GM18873 (cell line): ENCODE results near the gene CCNY.

Experiments
- ATAC-seq: cut with Tn5 transposase; IDR thresholded peaks from one replicate; pipeline ENCODE4 v1.9.1; 2021; ENCODE audit warnings: mild to moderate bottlenecking, moderate library complexity, moderate number of reproducible peaks; ENCODE audit not compliant: unreplicated experiment, low FRiP score

The CCNY gene

GRCh38 chr10:35569836-35570235, 233.5 kb downstream of the CCNY start:
- no peak for ATAC-seq

- no peak for ATAC-seq
Observed at GRCh38 chr10:35570397-35570796, 234.1 kb downstream of the CCNY start.

DNA sequence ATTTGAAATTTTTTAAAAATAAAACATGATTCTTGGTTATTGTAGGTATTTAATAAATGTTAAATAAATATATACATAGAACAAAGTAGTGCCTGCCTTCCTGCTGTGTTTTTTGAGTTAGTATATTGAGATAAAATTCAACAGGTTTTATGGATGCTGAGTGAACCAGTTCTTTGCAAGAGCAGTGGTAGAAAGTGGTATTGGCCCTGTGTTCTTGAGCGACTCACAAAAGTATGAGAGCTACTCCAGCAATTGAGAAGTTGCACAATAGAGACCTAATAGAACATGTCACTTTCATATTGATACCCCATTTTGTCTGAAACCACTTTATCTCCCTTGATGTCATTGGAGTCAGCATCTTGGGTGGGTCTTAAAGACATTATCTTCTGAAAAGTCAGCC, 236.3 kb downstream of the CCNY start:
- ATAC-seq = no peak

GRCh38 chr10:35573796-35574195, 237.5 kb downstream of the CCNY start:
- ATAC-seq = no peak

GRCh38 chr10:35574924-35575352, 238.6 kb downstream of the CCNY start:
- ATAC-seq = no peak

- no peak for ATAC-seq
Observed at GRCh38 chr10:35575640-35576039, 239.3 kb downstream of the CCNY start.

GRCh38 chr10:35576730-35577129, 240.4 kb downstream of the CCNY start:
- no peak for ATAC-seq

DNA sequence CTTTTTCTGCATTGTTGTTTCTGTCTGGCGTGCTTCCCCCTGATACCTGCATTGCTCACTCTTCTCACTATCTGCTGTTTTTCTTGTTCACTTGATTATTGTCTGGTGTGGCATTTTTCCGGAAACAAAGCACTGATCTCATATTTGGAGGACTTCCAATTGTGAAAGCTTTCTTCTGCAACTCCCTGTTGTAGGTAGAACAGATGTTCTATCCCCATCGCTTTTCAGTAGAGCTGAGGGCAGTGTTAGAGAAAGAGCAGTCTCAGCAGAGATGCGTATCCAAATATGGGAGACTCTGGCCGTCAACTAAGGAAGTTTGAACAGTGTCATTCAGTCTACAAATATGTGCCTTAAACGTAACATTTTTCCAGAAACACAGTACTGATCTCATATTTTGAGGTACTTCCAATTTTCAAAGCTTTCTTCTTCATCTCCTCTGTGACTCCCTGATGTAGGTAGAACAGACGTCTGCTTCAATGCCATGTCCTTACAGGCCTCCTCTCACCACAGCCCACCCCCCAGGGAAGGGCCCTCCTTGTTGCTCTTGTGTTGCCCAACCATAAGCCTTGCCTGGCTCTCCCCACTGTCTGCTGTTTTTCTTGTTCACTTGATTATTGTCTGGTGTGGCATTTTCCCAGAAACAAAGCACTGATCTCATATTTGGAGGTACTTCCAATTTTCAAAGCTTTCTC, 241.8 kb downstream of the CCNY start:
- ATAC-seq = no peak

- ATAC-seq = no peak
Observed at GRCh38 chr10:35578618-35578956, 242.3 kb downstream of the CCNY start.

DNA sequence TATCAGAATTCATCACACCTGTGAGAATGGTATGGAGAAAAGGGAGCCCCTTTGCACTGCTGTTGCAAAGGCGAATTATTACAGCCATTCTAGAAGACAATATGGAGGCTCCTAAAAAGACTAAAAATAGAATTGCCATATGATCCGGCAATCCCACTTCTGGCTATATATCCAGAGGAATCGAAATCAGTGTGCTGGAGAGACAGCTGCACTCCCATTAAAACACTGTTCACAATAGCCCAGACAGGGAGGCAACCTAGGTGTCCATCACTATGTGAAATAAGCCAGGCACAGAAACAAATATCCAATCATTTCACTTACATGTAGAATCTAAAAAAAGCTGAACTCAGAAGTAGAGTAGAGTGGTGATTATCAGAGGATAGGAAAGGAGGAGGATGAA, 242.8 kb downstream of the CCNY start:
- ATAC-seq = no peak

DNA sequence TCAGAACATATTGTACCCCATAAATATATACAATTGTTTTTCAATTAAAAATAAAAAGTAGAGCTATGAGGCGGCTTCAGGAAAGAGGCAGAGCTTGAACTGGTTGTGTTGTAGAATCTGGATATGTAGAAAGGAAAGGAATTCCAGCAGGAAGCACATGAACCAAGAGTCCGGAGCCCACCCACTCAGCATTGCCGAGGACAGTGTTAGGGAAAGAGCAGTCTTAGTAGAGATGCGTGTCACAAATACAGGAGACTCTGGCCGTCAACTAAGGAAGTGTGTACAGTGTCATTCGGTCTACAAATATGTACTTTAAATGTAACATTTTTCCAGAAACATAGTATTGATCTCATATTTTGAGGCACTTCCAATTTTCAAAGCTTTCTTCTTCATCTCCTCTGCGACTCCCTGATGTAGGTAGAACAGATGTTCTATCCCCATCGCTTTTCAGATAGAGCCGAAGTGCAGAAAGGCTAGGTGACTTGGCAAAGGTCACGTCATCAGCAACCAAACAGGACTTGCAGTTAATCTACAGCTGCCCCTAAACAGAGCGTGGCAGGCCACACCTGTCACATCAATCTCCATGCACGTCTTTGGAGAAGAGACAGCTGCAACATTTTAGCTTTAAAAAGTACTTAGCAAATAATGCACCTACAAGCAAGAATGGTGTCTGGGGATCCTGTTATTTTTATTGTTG, 243.6 kb downstream of the CCNY start:
- ATAC-seq = no peak

DNA sequence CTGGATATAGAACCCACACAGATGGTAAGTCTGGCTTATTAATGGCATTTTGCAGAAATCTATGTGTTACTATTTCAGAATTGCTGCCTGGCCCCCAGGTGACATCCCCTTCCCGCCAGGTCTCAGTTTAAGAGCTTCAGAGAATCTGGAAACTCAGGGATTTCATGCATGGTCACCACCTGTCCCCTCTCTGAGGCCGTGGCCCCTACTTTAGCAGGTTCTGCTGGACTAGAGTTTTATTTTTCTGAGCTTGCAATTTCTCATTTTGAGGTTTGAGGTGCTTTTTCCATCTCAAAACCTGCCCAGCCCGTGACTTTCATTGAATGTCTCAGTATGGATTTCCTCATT, 244.1 kb downstream of the CCNY start:
- no peak for ATAC-seq

DNA sequence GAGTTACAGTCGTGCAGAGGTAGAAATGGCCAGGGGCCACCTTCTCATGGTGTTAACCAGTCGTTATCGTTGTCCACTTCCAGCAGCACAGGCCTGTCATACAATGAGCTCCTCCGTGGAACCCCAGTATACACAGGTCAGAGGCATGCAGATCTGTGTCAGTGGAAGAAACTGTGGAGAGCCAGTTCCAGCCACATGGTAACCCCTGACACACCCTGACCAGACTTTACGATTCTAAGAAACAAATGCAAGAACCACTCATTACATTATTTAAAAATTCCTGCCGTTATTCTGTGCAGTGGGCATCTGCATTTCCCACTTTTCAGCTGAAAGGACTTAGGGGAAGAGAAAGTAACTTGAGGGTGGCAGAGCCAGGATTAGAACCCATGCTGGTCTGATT, 245.3 kb downstream of the CCNY start:
- ATAC-seq = no peak

GRCh38 chr10:35584946-35585345, 248.6 kb downstream of the CCNY start:
- ATAC-seq = no peak

GRCh38 chr10:35585356-35585755, 249.0 kb downstream of the CCNY start:
- ATAC-seq = no peak

- ATAC-seq = no peak
Observed at GRCh38 chr10:35585903-35586535, 249.7 kb downstream of the CCNY start.

- no peak for ATAC-seq
Observed at GRCh38 chr10:35588836-35589235, 252.5 kb downstream of the CCNY start.

DNA sequence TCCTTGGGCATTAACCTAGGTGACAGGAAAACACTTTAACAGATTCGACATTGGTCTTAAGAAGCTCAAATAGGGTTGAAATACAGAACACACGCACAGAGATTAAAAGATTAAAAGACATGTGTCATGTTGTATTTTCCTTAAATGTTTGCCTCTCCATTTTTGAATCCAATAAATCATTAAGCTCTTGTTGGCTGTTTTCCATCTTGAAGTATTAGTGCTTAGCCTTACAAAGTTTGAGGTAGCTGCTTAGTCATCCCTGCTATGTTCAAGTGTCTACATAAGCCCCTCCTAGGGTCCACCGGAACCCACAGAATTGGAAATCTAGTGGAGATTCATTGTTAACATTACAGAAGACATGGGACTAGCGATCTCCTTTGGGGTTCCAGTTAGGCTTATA, 256.1 kb downstream of the CCNY start:
- no peak for ATAC-seq

DNA sequence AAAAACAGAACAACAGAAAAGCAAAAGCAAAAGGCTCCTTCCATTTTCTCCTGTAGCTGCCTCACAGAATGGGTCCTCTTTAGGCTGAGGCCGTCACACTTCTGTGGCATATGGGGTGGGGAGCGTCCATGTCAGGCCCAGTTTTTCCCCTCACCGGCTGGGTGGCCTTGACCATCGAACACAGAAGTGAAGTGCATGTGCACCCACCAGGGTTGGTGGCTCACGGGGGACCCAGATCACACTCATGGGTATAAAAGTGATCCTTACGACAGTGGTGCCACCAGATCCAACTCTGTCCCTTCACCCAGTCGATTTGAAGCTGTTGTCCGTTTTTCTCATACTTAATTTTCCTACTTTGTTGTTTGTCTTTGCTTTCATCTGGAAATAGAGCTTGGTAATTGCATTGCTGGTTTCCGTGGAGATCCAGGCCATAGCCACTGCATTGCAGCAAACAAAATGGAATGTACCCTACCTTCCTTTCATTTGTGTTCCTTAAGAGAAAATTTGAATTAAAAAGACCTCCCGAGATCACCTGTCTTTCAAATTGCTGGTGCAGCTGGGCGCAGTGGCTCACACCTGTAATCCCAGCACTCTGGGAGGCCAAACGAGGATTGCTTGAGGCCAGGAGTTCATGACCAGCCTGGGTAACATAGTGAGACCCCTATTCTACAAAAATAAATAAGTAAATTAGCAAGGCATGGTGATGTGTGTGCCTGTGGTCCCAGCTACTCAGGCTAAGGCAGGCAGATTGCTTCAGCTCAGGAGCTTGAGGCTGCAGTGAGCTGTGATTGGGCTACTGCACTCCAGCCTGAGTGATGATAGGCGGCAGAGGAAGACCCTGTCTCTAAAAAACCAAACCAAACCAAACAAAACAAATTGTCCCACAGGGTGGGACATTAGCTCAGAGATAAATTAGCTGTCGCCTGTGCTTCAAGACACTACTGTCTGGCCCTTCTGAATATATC, 258.1 kb downstream of the CCNY start:
- ATAC-seq = no peak

DNA sequence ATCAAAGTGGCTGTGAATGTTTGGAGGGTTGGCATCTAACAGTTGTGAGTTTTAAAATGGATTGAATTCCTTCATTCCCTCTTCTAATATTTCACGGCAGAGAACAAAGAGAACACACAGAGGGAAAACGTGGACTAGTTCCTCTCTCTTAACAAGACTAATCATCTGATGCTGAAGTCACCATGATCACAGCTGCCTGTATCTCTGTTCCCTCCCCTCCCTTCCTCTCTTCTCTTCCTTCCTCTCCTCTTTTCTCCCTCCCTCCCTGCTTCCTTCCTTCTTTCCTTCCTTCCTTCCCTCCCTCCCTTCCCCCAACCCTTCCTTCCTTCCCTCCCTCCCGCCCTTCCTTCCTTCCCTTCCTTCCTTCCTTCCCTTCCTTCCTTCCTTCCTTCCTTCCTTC, 258.8 kb downstream of the CCNY start:
- no peak for ATAC-seq

DNA sequence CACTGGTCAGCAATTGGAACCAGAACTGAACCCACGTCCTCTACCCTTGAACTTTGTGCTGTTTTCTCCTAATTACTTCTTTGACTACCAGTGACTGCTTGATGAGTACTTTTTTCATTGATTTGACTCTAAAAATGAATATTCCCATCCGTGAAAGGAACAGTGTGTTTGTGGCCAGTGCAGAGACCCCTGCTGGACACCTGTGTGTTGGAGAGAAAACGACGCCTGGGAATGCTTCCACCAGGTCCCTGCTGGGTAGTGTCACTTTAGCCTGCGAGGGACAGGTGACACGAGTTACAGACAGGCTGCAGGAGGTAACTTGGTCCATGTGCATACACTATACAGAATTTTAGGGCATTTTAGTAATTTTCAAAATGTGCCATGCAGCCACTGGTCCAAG, 262.1 kb downstream of the CCNY start:
- no peak for ATAC-seq
